NCI-H524 treated with DMSO at 0.1 percent for 48 hours (cell line): Measurements from ENCODE around the gene CD79B.
"Not testable (repeated sequence)": the region's sequence is repeated elsewhere in the genome, so short reads cannot be mapped to it uniquely, and the experiment has no call there.

Source experiments
- DNase-seq: peaks from one replicate; lab custom pipeline; 2025; lab: John Stamatoyannopoulos, UW

CD79B gene

DNA sequence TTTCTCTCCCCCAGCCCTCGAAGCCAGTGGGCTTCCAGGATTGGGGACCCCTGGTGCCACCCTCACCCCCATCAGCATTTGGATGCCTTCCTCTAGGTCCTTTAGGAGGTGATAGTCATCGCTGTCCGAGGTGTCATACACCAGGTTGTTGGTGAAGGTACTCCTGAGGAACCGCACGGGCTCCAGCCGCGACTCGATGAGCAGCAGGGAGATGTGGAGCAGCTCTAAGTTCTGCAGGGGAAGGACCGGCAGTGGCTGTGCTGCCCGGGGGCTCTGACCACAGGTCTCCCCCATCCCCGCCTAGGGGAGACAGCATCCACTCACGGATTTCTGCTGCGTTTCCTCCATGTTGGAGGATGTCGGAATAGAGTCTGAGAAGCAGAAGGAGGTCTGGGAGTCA is 22.0 kb downstream of the CD79B start:
- no peak for DNase-seq

- not testable (repeated sequence) for DNase-seq
Observed at GRCh38 chr17:63909586-63909985, 22.5 kb downstream of the CD79B start.

GRCh38 chr17:63907161-63907778 is 24.9 kb downstream of the CD79B start:
- DNase-seq = not testable (repeated sequence)

DNA sequence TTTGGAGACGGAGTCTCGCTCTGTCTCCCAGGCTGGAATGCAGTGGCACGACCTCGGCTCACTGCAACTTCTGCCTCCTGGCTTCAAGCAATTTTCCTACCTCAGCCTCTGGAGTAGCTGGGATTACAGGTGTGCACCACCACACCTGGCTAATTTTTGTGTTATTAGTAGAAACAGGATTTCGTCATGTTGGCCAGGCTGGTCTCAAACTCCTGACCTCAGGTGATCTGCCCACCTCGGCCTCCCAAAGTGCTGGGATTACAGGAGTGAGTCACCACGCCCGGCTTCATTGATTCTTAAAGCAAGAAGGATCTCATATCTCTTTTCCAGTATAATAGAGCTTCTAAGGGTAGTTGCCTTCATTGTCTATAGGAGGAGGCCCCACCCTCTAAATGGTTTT is 27.3 kb downstream of the CD79B start:
- not testable (repeated sequence) for DNase-seq

DNA sequence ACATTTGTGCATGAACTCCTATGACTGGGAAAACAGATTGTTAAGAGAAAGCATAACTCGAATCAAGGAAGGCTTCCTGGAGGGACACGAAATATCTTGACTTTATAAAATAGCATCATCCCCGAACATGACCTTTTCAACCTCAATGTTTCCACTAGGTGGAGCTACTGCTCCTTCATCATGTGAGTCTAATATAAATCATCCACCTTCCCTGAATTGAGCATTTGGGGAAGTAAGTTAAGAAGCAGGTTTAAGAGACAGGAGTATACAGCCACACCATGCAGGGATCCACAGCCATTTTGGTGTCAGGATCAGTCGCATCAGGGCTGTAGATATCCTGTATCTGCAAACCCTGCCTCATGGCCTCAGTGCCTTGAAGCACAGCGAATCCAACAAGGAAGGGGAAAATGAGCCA is 28.3 kb downstream of the CD79B start:
- DNase-seq = not testable (repeated sequence)

DNA sequence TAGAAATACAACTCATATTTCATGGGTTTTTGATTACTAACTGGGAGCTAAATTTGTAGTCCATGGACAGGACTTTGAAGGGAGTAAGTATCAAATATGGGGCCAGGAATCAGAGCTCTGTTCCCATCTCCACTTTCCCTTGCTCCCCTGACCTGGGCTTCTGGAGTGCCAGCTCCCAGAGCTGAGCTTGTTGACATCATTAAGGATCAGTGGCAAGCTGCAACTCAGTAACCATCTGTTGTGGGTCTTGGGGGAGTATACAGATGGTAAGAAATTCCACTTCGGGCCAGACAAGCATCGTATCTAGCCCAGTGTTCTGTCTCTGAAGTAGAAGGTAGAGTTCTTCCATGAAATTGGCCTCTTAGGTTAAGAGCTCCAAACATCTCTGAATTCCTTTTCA is 30.2 kb downstream of the CD79B start:
- peak; percentile 82 for DNase-seq

DNA sequence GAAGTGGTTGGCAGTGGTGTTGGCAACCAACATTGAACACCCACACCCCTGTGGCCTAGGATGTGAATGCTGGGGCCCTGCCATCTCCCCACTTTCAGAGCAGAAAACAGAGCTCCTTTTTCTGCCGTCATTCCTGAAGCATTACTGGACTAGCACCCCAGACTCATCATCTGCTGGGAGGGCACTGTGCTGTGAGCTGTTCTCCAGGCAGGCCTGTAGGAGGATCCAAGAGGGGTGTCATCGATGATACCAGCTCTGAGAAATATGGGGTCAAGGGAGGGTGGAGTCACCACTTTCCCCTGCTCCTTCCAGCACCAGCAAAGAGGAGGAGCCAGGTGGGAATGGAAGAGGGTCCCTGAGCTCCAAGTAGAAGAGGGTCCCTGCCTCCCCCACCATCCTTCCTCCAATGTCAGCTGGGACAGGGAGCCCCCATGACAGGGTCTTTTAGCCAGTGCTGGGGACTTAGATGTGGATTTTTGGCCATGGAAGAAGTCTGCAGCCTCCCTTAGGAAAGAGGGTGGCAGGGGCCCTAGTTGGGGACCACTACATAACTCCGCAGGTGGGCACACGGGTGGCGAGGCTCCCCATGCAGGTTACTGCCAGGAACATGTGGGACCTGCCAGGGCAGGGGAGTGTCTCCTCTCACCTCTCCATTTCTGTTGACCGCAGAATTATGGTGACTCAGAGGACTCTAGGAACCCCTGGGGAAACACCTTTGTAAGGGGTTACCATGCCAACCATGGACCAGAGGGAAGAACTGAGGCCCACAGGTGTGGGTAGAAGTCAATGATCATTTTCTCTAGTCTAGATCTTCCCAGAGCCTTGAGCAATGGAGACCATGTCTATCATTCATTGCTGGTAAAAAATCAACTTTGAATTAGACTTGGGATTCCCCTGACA is 33.0 kb downstream of the CD79B start:
- not testable (repeated sequence) for DNase-seq

- not testable (repeated sequence) for DNase-seq
Observed at GRCh38 chr17:63896524-63897354, 35.4 kb downstream of the CD79B start, which contains the start of gene CSH1. Gene CSH1 (minus strand): TSS chr17:63896574. CDS start chr17:63896511, 63 bp downstream.

DNA sequence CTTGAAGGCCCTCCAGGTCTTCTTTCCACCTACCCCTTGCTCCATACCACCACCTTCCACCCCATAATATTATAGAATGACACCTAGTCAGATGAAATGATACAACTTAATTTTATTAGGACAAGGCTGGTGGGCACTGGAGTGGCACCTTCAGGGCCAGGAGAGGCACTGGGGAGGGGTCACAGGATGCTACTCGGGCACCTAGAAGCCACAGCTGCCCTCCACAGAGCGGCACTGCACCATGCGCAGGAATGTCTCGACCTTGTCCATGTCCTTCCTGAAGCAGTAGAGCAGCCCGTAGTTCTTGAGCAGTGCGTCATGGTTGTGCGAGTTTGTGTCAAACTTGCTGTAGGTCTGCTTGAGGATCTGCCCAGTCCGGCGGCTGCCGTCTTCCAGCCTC is 37.3 kb downstream of the CD79B start:
- DNase-seq = not testable (repeated sequence)

GRCh38 chr17:63894021-63894420 is 38.1 kb downstream of the CD79B start:
- not testable (repeated sequence) for DNase-seq

DNA sequence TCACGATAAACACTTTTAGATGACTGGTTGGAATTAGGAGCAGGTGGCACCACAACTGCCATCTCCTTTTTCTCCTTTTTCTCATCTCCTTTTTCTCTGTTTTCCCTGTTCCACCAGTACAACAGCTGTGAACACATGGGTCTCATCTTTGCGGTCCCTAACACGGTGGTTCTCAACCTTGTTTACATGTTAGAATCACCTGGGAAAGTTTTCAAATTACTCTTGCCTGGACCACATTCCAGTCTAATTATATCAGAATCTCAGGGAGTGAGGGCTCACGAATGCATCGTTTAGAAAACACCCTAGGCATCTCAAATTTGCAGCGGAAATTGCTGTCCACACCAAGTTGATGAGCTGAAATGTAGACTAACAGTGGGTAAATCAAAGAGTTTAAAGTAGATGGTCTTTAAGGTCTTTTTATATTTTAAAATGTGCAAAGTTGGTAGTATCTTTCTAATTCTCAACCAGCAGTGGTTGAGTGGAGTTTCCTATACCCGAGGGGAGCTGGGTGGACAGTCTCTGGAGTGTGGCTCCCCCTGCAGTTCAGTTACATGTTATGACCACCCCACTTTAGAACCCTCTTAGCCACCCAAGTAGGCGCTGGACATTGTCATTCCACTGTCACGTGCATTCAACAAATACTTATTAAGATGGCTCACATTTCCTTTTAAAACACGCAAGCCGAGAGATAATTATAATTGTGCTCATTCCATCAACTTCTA is 39.7 kb downstream of the CD79B start:
- not testable (repeated sequence) for DNase-seq

DNA sequence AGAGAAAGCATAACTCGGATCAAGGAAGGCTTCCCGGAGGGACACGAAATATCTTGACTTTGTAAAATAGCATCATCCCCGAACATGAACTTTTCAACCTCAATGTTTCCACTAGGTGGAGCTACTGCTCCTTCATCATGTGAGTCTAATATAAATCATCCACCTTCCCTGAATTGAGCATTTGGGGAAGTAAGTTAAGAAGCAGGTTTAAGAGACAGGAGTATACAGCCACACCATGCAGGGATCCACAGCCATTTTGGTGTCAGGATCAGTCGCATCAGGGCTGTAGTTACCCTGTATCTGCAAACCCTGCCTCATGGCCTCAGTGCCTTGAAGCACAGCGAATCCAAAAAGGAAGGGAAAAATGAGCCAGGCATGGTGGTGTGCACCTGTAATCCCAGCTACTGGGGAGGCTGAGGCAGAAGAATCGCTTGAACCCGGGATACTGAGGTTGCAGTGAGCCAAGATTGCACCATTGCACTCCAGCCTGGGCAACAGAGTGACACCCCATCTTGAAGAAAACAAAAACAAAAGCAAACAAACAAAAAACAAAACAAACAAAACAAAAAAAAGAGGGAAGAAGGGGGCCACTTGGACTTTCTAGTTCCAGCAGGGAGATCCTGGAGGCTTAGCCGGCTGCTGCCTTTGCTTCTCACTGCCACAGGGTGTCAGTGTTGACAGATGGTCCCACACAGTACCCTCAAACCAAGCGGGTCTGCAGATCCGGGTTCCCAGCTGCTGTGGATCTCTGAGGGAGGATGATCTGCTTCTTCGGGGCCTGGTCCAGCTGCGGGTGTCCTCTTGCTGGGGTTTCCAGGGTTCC is 42.9 kb downstream of the CD79B start:
- DNase-seq = peak; percentile 23

DNA sequence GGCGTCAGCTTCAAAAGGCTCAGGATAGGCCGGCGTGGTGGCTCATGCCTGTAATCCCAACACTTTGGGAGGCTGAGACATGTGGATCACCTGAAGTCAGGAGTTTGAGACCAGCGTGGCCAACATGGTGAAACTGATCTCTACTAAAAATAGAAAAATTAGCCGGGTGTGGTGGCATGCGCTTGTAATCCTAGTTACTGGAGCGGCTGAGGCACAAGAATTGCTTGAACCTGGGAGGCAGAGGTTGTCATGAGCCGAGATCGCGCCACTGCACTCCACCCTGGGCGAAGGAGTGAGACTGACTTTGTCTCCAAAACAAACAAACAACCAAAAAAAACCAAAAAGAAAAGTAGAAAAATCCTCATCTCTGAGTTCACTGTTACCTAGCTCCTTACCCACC is 47.0 kb downstream of the CD79B start:
- DNase-seq = not testable (repeated sequence)

GRCh38 chr17:63882626-63883126 is 49.5 kb downstream of the CD79B start:
- not testable (repeated sequence) for DNase-seq

DNA sequence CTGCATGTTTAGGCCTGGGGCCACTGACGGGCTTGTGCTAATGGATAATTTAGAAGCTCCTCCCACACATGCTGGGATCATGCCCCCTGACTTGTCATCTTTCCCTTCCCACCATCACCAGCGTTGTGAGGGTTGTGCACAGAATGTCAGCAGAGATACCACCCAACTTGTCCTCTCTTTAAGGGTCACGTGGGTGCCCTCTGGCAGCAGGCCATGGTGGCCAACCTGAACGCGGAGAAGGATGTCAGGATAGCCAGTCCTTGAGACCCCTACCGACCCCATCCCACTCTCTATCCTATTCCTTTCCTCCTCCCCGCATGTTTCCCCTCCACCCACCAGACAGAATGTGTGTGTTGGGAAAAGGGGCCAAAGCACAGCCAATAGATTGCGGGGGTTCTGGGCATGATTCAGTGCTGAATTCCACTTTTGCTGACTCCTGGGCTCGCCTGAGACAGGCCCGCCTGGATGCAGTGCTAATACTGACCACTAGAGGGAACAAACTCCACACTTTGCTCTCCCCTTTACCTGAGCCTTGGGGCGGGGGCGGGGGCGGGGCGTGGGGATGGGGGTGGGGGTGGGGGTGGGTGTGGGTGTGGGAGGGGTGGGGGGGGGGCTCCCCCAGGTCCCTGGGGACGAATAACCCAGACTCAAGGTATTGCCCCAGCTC is 50.1 kb downstream of the CD79B start, which contains the start of gene GH2:
TSS of gene GH2 (minus strand) at position 10 of the 667 bp plus-strand sequence. CDS start 143 bp downstream, outside the sequence.
- DNase-seq = no peak

DNA sequence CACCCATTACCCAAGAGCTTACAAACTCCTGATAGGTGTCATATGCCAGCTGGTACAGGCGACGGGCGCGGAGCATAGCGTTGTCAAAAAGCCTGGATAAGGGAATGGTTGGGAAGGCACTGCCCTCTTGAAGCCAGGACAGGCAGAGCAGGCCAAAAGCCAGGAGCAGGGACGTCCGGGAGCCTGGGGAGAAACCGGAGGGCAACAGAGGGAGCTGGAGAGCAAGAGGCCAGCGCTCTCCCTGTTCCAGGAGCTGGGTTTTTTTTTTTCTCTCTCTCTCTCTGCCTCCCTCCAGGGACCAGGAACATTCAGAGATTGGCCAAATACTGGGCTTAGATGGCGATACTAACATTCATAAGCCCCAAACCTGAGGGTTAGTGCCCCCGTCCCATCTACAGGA is 50.8 kb downstream of the CD79B start:
- DNase-seq = not testable (repeated sequence)

DNA sequence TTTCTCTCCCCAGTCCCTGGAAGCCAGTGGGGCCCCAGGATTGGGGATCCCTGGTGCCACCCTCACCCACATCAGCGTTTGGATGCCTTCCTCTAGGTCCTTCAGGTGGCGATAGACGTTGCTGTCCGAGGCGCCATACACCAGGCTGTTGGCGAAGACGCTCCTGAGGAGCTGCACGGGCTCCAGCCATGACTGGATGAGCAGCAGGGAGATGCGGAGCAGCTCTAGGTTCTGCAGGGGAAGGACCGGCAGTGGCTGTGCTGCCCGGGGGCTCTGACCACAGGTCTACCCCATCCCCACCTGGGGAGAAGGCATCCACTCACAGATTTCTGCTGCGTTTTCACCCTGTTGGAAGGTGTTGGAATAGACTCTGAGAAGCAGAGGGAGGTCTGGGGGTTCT is 51.4 kb downstream of the CD79B start:
- no peak for DNase-seq
